Measurements from ENCODE around the gene B3GALT5.

- TF ChIP-seq POLR2AphosphoS5 (IDR thresholded peaks at IDR 0.05) (no peak), POLR2A (IDR thresholded peaks at IDR 0.05) (no peak), EP300 (IDR thresholded peaks at IDR 0.05) (no peak)
- TF ChIP-seq, protein P1, sequence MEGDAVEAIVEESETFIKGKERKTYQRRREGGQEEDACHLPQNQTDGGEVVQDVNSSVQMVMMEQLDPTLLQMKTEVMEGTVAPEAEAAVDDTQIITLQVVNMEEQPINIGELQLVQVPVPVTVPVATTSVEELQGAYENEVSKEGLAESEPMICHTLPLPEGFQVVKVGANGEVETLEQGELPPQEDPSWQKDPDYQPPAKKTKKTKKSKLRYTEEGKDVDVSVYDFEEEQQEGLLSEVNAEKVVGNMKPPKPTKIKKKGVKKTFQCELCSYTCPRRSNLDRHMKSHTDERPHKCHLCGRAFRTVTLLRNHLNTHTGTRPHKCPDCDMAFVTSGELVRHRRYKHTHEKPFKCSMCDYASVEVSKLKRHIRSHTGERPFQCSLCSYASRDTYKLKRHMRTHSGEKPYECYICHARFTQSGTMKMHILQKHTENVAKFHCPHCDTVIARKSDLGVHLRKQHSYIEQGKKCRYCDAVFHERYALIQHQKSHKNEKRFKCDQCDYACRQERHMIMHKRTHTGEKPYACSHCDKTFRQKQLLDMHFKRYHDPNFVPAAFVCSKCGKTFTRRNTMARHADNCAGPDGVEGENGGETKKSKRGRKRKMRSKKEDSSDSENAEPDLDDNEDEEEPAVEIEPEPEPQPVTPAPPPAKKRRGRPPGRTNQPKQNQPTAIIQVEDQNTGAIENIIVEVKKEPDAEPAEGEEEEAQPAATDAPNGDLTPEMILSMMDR (IDR thresholded peaks at IDR 0.05) = no peak
Measured at GRCh38 chr21:39567180-39567972, 45.4 kb upstream of the B3GALT5 start.

Data from gastroesophageal sphincter (tissue), 3 donors.